K562 (cell line): ENCODE measurements around the gene DOCK3. TPM values are rescaled to one million over a fixed set of nuclear protein-coding genes. Genes with fewer than 3 reads are reported as not detected.
A peak's percentile ranks its signal among the peaks of the same experiment; 100 is the strongest.

Experiments
- ATF1 ChIP-seq, 2 experiments: fragments of 450-650 bp in 1 of 2; IDR thresholded peaks; 2 replicates each; pipeline ENCODE4 v1.6.1; 2016; ENCODE audit warnings: missing compliant biosample characterization in 1 of 2, missing genetic modification characterization in 1 of 2
- ATF7 ChIP-seq: fragments of 450-650 bp; IDR thresholded peaks from 2 replicates; pipeline ENCODE4 v1.7.1; 2014; ENCODE audit warnings: mild to moderate bottlenecking, moderate library complexity
- COPS2 ChIP-seq: fragments of 450-650 bp; conservative IDR thresholded peaks from 2 replicates; pipeline ENCODE4 v1.6.1; 2016; ENCODE audit warnings: mild to moderate bottlenecking, moderate library complexity
- ELF4 ChIP-seq: fragments of 450-650 bp; formaldehyde crosslinking; IDR thresholded peaks from 2 replicates; pipeline ENCODE4 v1.4.0; 2022; ENCODE audit warnings: missing genetic modification characterization
- EP300 ChIP-seq: IDR thresholded peaks from 2 replicates; pipeline ENCODE4 v1.6.1; 2012; ENCODE audit warnings: low read length, improper control_type of control experiment
- ID3 ChIP-seq, 2 experiments: fragments of 250-450 bp in 1 of 2; fragments of 450-650 bp in 1 of 2; sonication (Bioruptor Pico) in 1 of 2; IDR thresholded peaks; 2 replicates each; pipeline versions ENCODE4 v1.6.1 to v1.8.0; 2016 to 2021; ENCODE audit warnings: mild to moderate bottlenecking in 2 of 2, moderate library complexity in 2 of 2, missing compliant biosample characterization in 1 of 2, missing genetic modification characterization in 1 of 2
- IRF1 ChIP-seq: sonication (generic); formaldehyde crosslinking; IDR thresholded peaks from 2 replicates; pipeline ENCODE4 v1.8.0; 2022; ENCODE audit warnings: missing genetic modification reagents, mild to moderate bottlenecking, borderline replicate concordance
- JUN ChIP-seq, 2 experiments: sonication (generic) in 1 of 2; formaldehyde crosslinking in 1 of 2; IDR thresholded peaks; 2 replicates each; pipeline versions ENCODE4 v1.6.1 to v1.8.0; 2012 to 2022; ENCODE audit warnings: borderline replicate concordance in 2 of 2, mild to moderate bottlenecking in 2 of 2, improper control_type of control experiment in 1 of 2, low read depth in 1 of 2, low read length in 1 of 2, missing genetic modification reagents in 1 of 2
- LEF1 ChIP-seq: fragments of 450-650 bp; IDR thresholded peaks from 2 replicates; pipeline ENCODE4 v1.6.1; 2016; ENCODE audit warnings: mild to moderate bottlenecking
- NR3C1 ChIP-seq: sonication (generic); formaldehyde crosslinking; IDR thresholded peaks from 2 replicates; pipeline ENCODE4 v1.8.1; 2022; ENCODE audit warnings: missing genetic modification reagents
- PHF8 ChIP-seq: fragments of 200-600 bp; sonication (generic); IDR thresholded peaks from 2 replicates; pipeline ENCODE4 v1.6.1; 2012; ENCODE audit warnings: mixed run types, mild to moderate bottlenecking, inconsistent platforms, low read length, moderate library complexity, borderline replicate concordance
- RBM17 ChIP-seq: fragments of 200-400 bp; formaldehyde crosslinking; IDR thresholded peaks from 2 replicates; pipeline ENCODE4 v1.6.1; 2017; ENCODE audit warnings: low read depth, mild to moderate bottlenecking, low read length, borderline replicate concordance
- RBM39 ChIP-seq: fragments of 200-400 bp; formaldehyde crosslinking; optimal IDR thresholded peaks from 2 replicates; pipeline ENCODE3; 2018; ENCODE audit warnings: low read depth, low read length
- STAG1 ChIP-seq: sonication (generic); formaldehyde crosslinking; IDR thresholded peaks from 2 replicates; pipeline ENCODE4 v1.5.0; 2020; ENCODE audit warnings: missing genetic modification reagents, borderline replicate concordance
- TBL1XR1 ChIP-seq, 2 experiments: IDR thresholded peaks; 2 replicates each; pipeline ENCODE4 v1.6.1; 2012; ENCODE audit warnings: improper control_type of control experiment in 2 of 2, low read length in 2 of 2, mild to moderate bottlenecking in 1 of 2
- TCF3 ChIP-seq: sonication (generic); formaldehyde crosslinking; IDR thresholded peaks from 2 replicates; pipeline ENCODE4 v1.4.0; 2020; ENCODE audit warnings: mild to moderate bottlenecking, missing genetic modification reagents
- TFAP4 ChIP-seq: sonication (generic); formaldehyde crosslinking; IDR thresholded peaks from 2 replicates; pipeline ENCODE4 v1.8.0; 2022; ENCODE audit warnings: missing genetic modification reagents, mild to moderate bottlenecking, moderate library complexity, borderline replicate concordance
- TOE1 ChIP-seq, 2 experiments: fragments of 450-650 bp in 1 of 2; sonication (generic) in 1 of 2; formaldehyde crosslinking in 1 of 2; IDR thresholded peaks; 2 replicates each; pipeline versions ENCODE4 v1.7.1 to v1.8.0; 2016 to 2022; ENCODE audit warnings: borderline replicate concordance in 2 of 2, mild to moderate bottlenecking in 2 of 2, antibody characterized with exemption in 1 of 2, inconsistent platforms in 1 of 2, low read depth in 1 of 2, missing genetic modification reagents in 1 of 2, moderate library complexity in 1 of 2
- XRCC5 ChIP-seq: fragments of 200-400 bp; formaldehyde crosslinking; IDR thresholded peaks from 2 replicates; pipeline ENCODE4 v1.6.1; 2017; ENCODE audit warnings: low read depth, mild to moderate bottlenecking, low read length
- ZBTB34 ChIP-seq: fragments of 250-450 bp; sonication (Bioruptor Pico); IDR thresholded peaks from 2 replicates; pipeline ENCODE4 v1.8.0; 2021; ENCODE audit warnings: mild to moderate bottlenecking, moderate library complexity
- ZNF655 ChIP-seq: fragments of 250-450 bp; sonication (Bioruptor Pico); IDR thresholded peaks from 2 replicates; pipeline ENCODE4 v1.5.0; 2021
- ZNF75A ChIP-seq: fragments of 450-650 bp; formaldehyde crosslinking; IDR thresholded peaks from 2 replicates; pipeline ENCODE4 v1.4.0; 2020; ENCODE audit warnings: mild to moderate bottlenecking
- polyA plus RNA-seq, 8 experiments: library from polyadenylated mRNA; depleted of rRNA in 4 of 8; stranded (reverse) in 5 of 8; unstranded in 3 of 8; fragments of >200 nt; fragmentation: Nextera tagmentation in 2 of 8; fragmentation: Illumina TruSeq in 1 of 8; extraction: Ambion mirVana in 2 of 8; extraction: Trizol in 1 of 8; gene quantifications; 2 replicates each; pipeline versions ENCODE4 v1.2.1 to v1.2.3, GENCODE V29; 2011 to 2014; ENCODE audit warnings: inconsistent platforms in 1 of 8, missing spikeins in 1 of 8
- total RNA-seq, 7 experiments: library from RNA; depleted of rRNA in 6 of 7; stranded (reverse); fragments of >200 nt in 6 of 7; fragmentation: Illumina TruSeq in 2 of 7; extraction: Trizol in 2 of 7; gene quantifications; 2 replicates each; pipeline versions ENCODE4 v1.2.1 to v1.2.3, GENCODE V29; 2011 to 2021; ENCODE audit warnings: low replicate concordance in 1 of 7

Gene DOCK3
- total and polyA plus RNA-seq, 9 of the 15 experiments (the other 6 are each of a cell fraction or from before 2014, with no cell fraction given): under 0.01 to 0.03 (median 0.01) TPM; not detected in 4

GRCh38 chr3:51391075-51391565, 716.4 kb downstream of the DOCK3 start, which contains the start of gene RBM15B (continued):
- TF ChIP-seq TOE1 (IDR thresholded peaks at IDR 0.05; ENCODE audit: borderline replicate concordance): peak; percentile 71; the same call in 1 of the 2 replicates
- no peak for TF ChIP-seq TOE1 (CRISPR knock-in tag; IDR thresholded peaks at IDR 0.05; ENCODE audit: borderline replicate concordance, low read depth)
- TF ChIP-seq ATF1 (CRISPR knock-in tag; IDR thresholded peaks at IDR 0.05): peak; percentile 81
- peak; percentile 3; the same call in 1 of the 2 replicates for TF ChIP-seq ATF1 (tag; IDR thresholded peaks at IDR 0.05)
- TF ChIP-seq PHF8: peak; percentile 75; the same call in 1 of the 2 replicates
- no peak for TF ChIP-seq IRF1 (CRISPR knock-in tag)
- TF ChIP-seq LEF1: no peak
- no peak for TF ChIP-seq STAG1 (CRISPR knock-in tag)
- TF ChIP-seq TCF3 (CRISPR knock-in tag): peak; percentile 45; the same call in 1 of the 2 replicates
- peak; percentile 95 for TF ChIP-seq TFAP4 (CRISPR knock-in tag)
- TF ChIP-seq ZNF655 (CRISPR knock-in tag): no peak
- TF ChIP-seq ID3 (CRISPR knock-in tag; IDR thresholded peaks at IDR 0.05): no peak
- no peak for TF ChIP-seq ID3 (tag; IDR thresholded peaks at IDR 0.05)
- no peak for TF ChIP-seq ELF4
- TF ChIP-seq RBM17: no peak
- TF ChIP-seq JUN (IDR thresholded peaks at IDR 0.05; ENCODE audit: borderline replicate concordance, low read depth, low read length): peak; percentile 29; the same call in 1 of the 2 replicates
- TF ChIP-seq JUN (CRISPR knock-in tag; IDR thresholded peaks at IDR 0.05; ENCODE audit: borderline replicate concordance): no peak
- TF ChIP-seq XRCC5: peak; percentile 83; the same call in 1 of the 2 replicates
- no peak for TF ChIP-seq RBM39
- TF ChIP-seq ATF7: peak; percentile 56; the same call in 1 of the 2 replicates
- TF ChIP-seq COPS2: no peak
- no peak for TF ChIP-seq NR3C1 (CRISPR knock-in tag)
- TF ChIP-seq ZBTB34 (CRISPR knock-in tag): no peak
- no peak for TF ChIP-seq EP300
- TF ChIP-seq TBL1XR1 (IDR thresholded peaks at IDR 0.05; ENCODE audit: low read length in 2 of 2): peak; percentile 36 to 51; a peak in 1 of 4 replicates
- no peak for TF ChIP-seq ZNF75A (CRISPR knock-in tag)
